Measurements from ENCODE around the gene CYP4V2.

Gene CYP4V2

DNA sequence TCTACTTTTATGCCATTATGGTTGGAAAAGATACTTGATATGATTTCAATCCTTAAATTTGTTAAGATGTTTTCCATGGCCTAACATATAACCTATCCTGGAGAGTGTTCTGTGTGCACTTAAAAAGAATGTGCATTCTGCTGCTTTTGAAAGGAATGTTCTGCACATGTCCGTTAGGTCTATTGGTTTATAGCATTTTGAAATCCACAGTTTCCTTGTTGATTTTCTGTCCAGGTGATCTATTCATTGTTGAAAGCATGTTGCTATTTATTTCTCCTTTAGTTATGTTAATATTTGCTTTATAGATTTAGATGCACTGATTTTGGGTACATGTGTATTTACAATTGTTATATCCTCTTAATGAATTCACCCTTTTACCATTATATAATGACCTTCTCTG, 30.3 kb downstream of the CYP4V2 start:
- no peak overlapping the region for H4K91ac ChIP-seq (ENCODE audit: low read depth, low read length, poor library complexity)
- H2BK15ac ChIP-seq (ENCODE audit: low read length): no peak overlapping the region
- WGBS, 2 donors (ENCODE audit: extremely low coverage in 2 of 2, insufficient read length in 2 of 2, insufficient replicate concordance in 1 of 2): no CpG with 5 or more reads among the region's 1 CpG
- no peak overlapping the region for H3K18ac ChIP-seq (ENCODE audit: low read length)
- no peak overlapping the region for H2BK5ac ChIP-seq (ENCODE audit: low read length)
- no peak overlapping the region for H2AFZ ChIP-seq (ENCODE audit: low read length)
- H3K4me1 ChIP-seq (ENCODE audit: control insufficient read depth in 2 of 2, insufficient read depth in 1 of 2, low read depth in 1 of 2, low read length in 2 of 2): no peaks in the 10 kb centered on the region
- H2BK120ac ChIP-seq (ENCODE audit: low read depth, low read length): no peak overlapping the region
- H3K79me1 ChIP-seq (ENCODE audit: low read depth, low read length): no peaks in the 10 kb centered on the region
- H3K36me3 ChIP-seq (replicated peaks in 1 of 2; ENCODE audit: control insufficient read depth in 2 of 2, insufficient read depth in 2 of 2, low read length in 2 of 2): peaks cover 0 to 2% of the 10 kb centered on the region in 2 donors
- H3K23ac ChIP-seq (ENCODE audit: low read depth, low read length, poor library complexity): no peak overlapping the region
- no peak overlapping the region for H2AK5ac ChIP-seq (ENCODE audit: low read depth, low read length)
- peaks cover 0 to 4% (median 0%) of the 10 kb centered on the region in 3 experiments for H3K27me3 ChIP-seq (ENCODE audit: control insufficient read depth in 3 of 3, insufficient read depth in 3 of 3, low read depth in 1 of 3, low read length in 3 of 3)
- H3K4ac ChIP-seq (ENCODE audit: low read length): no peak overlapping the region
- no peak for DNase-seq (ENCODE audit: low spot score)
- H3K27ac ChIP-seq (replicated peaks; ENCODE audit: low read length): no peak overlapping the region
- H3K4me3 ChIP-seq (ENCODE audit: low read length in 2 of 2): no peak overlapping the region
- no peak overlapping the region for H2BK12ac ChIP-seq (ENCODE audit: low read length)
- no peak overlapping the region for H4K8ac ChIP-seq (ENCODE audit: low read depth, low read length)
- no peak overlapping the region for H3K14ac ChIP-seq (ENCODE audit: low read length)
- H3K9ac ChIP-seq (ENCODE audit: low read depth, low read length, poor library complexity): no peak overlapping the region
- peaks cover 4 to 10% of the 10 kb centered on the region in 2 donors for H3K9me3 ChIP-seq (replicated peaks in 1 of 2; ENCODE audit: control insufficient read depth in 2 of 2, insufficient read depth in 1 of 2, low read depth in 1 of 2, low read length in 2 of 2)
- no peak overlapping the region for H3K4me2 ChIP-seq (ENCODE audit: insufficient read depth, low read length, poor library complexity, severe bottlenecking)

DNA sequence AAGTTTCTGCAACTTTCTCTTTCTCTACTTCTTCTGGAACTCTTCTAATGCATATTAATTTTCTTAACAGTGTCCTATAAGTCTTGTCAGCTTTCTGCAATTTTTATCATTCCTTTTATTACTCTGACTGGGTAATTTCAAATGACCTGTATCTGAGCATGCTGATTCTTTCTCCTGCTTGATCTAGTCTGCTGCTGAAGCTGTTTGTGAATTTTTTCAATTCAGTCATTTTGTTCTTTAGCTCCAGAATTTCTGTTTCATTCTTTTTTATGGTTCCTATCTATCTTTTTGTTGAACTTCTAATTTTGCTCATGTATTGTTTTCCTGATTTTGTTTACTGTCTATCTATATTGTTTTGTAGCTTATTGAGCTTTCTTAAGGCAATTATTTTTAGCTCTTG, 34.5 kb downstream of the CYP4V2 start:
- H4K8ac ChIP-seq (ENCODE audit: low read depth, low read length): no peak overlapping the region
- no peak overlapping the region for H2AFZ ChIP-seq (ENCODE audit: low read length)
- H3K23ac ChIP-seq (ENCODE audit: low read depth, low read length, poor library complexity): no peak overlapping the region
- no peak overlapping the region for H3K14ac ChIP-seq (ENCODE audit: low read length)
- peaks cover 0 to 4% (median 0%) of the 10 kb centered on the region in 3 experiments for H3K27me3 ChIP-seq (ENCODE audit: control insufficient read depth in 3 of 3, insufficient read depth in 3 of 3, low read depth in 1 of 3, low read length in 3 of 3)
- no peak overlapping the region for H2AK5ac ChIP-seq (ENCODE audit: low read depth, low read length)
- H3K79me1 ChIP-seq (ENCODE audit: low read depth, low read length): no peaks in the 10 kb centered on the region
- H3K36me3 ChIP-seq (replicated peaks in 1 of 2; ENCODE audit: control insufficient read depth in 2 of 2, insufficient read depth in 2 of 2, low read length in 2 of 2): peaks cover 0 to 2% of the 10 kb centered on the region in 2 donors
- no peaks in the 10 kb centered on the region for H3K4me1 ChIP-seq (ENCODE audit: control insufficient read depth in 2 of 2, insufficient read depth in 1 of 2, low read depth in 1 of 2, low read length in 2 of 2)
- H3K9ac ChIP-seq (ENCODE audit: low read depth, low read length, poor library complexity): no peak overlapping the region
- no peak for DNase-seq (ENCODE audit: low spot score)
- no peak overlapping the region for H4K91ac ChIP-seq (ENCODE audit: low read depth, low read length, poor library complexity)
- no peak overlapping the region for H2BK5ac ChIP-seq (ENCODE audit: low read length)
- no peak overlapping the region for H3K4ac ChIP-seq (ENCODE audit: low read length)
- no peak overlapping the region for H3K4me3 ChIP-seq (ENCODE audit: low read length in 2 of 2)
- H3K18ac ChIP-seq (ENCODE audit: low read length): no peak overlapping the region
- no peak overlapping the region for H2BK12ac ChIP-seq (ENCODE audit: low read length)
- peaks cover 4 to 10% of the 10 kb centered on the region in 2 donors for H3K9me3 ChIP-seq (replicated peaks in 1 of 2; ENCODE audit: control insufficient read depth in 2 of 2, insufficient read depth in 1 of 2, low read depth in 1 of 2, low read length in 2 of 2)
- no peak overlapping the region for H2BK15ac ChIP-seq (ENCODE audit: low read length)
- H3K27ac ChIP-seq (replicated peaks; ENCODE audit: low read length): no peak overlapping the region
- no peak overlapping the region for H2BK120ac ChIP-seq (ENCODE audit: low read depth, low read length)
- no peak overlapping the region for H3K4me2 ChIP-seq (ENCODE audit: insufficient read depth, low read length, poor library complexity, severe bottlenecking)

DNA sequence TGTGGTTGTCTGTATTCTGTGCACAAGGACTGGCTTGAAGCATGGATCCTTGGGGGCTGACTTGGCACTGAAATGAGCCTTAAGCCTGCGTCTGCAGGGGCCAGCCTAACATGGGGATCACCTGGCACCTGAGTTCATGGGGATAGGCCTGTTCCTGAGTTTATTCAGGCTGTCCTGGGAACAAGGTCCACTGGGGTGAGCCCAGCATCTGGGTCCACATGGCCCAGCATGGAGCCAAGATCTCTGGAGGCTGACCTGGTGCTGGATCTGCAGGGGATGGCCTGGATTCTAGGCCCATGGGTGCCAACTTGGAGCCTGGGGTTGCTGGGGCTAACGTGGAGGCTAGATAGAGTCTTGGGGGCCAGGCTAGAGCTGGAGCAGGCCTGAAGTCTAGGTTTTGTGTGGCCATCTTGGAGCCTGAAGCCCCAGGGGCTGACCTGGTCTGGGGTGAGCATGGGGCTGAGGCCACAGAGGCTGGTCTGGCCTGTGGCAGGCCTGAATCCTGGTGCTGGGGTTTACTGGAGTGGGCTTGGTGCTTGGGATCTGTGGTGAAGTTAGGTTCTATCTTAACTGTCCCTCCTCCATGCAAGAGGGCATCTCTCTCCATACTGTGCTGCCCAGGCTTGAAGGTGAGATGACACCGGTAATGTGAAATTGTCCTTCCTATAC, 35.3 kb downstream of the CYP4V2 start:
- Histone ChIP-seq H2BK15ac (ENCODE audit: low read length) (no peak overlapping the region), H2AFZ (ENCODE audit: low read length) (no peak overlapping the region), H4K91ac (ENCODE audit: low read depth, low read length, poor library complexity) (no peak overlapping the region), H3K4me2 (ENCODE audit: insufficient read depth, low read length, poor library complexity, severe bottlenecking) (no peak overlapping the region), H2BK5ac (ENCODE audit: low read length) (no peak overlapping the region), H2AK5ac (ENCODE audit: low read depth, low read length) (no peak overlapping the region), H3K9ac (ENCODE audit: low read depth, low read length, poor library complexity) (no peak overlapping the region), H3K27ac (replicated peaks; ENCODE audit: low read length) (no peak overlapping the region), H3K79me1 (ENCODE audit: low read depth, low read length) (no peaks in the 10 kb centered on the region), H4K8ac (ENCODE audit: low read depth, low read length) (no peak overlapping the region), H3K27me3 (ENCODE audit: control insufficient read depth in 3 of 3, insufficient read depth in 3 of 3, low read depth in 1 of 3, low read length in 3 of 3) (peaks cover 0 to 4% (median 0%) of the 10 kb centered on the region in 3 experiments), H2BK120ac (ENCODE audit: low read depth, low read length) (no peak overlapping the region), H3K9me3 (replicated peaks in 1 of 2; ENCODE audit: control insufficient read depth in 2 of 2, insufficient read depth in 1 of 2, low read depth in 1 of 2, low read length in 2 of 2) (peaks cover 4 to 10% of the 10 kb centered on the region in 2 donors), H3K4ac (ENCODE audit: low read length) (no peak overlapping the region), H2BK12ac (ENCODE audit: low read length) (no peak overlapping the region), H3K4me1 (ENCODE audit: control insufficient read depth in 2 of 2, insufficient read depth in 1 of 2, low read depth in 1 of 2, low read length in 2 of 2) (no peaks in the 10 kb centered on the region), H3K14ac (ENCODE audit: low read length) (no peak overlapping the region), H3K36me3 (replicated peaks in 1 of 2; ENCODE audit: control insufficient read depth in 2 of 2, insufficient read depth in 2 of 2, low read length in 2 of 2) (peaks cover 0 to 2% of the 10 kb centered on the region in 2 donors), H3K4me3 (ENCODE audit: low read length in 2 of 2) (peak overlapping the region in 1 of 2 donors; percentile 27), H3K23ac (ENCODE audit: low read depth, low read length, poor library complexity) (no peak overlapping the region), H3K18ac (ENCODE audit: low read length) (no peak overlapping the region)
- WGBS, 2 donors (ENCODE audit: extremely low coverage in 2 of 2, insufficient read length in 2 of 2, insufficient replicate concordance in 1 of 2): no CpG with 5 or more reads among the region's 3 CpGs
- no peak for DNase-seq (ENCODE audit: low spot score)

DNA sequence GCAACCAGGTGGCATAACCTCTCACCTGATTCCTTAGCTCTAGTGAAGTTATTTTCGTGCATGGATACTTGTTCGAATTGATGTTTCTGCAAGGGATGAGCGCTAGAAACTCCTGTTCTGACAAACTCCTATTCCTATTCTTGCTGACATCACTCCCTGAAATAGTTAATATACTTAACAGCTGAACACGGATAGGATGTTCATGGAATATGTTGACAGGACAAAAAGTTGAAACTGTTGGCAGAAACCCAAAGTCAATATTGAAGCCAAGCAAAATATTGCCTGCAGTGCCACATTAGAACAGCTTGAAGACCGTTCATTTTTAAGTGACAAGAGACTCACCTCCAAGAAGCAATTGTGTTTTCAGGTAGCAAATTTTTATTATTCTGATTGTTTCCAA, 35.9 kb downstream of the CYP4V2 start, which contains the start of gene KLKB1:
Gene KLKB1, plus strand, starts transcription at position 287 of the 400 bp plus-strand sequence. CDS start 689 bp downstream, outside the sequence.
- peaks cover 4 to 10% of the 10 kb centered on the region in 2 donors for H3K9me3 ChIP-seq (replicated peaks in 1 of 2; ENCODE audit: control insufficient read depth in 2 of 2, insufficient read depth in 1 of 2, low read depth in 1 of 2, low read length in 2 of 2)
- no peak within 1 kb of the TSS for H2AFZ ChIP-seq (ENCODE audit: low read length)
- no peaks in the 10 kb centered on the region for H3K79me1 ChIP-seq (ENCODE audit: low read depth, low read length)
- no peak within 1 kb of the TSS for H3K9ac ChIP-seq (ENCODE audit: low read depth, low read length, poor library complexity)
- no CpG with 5 or more reads among the region's 5 CpGs for WGBS, 2 donors (ENCODE audit: extremely low coverage in 2 of 2, insufficient read length in 2 of 2, insufficient replicate concordance in 1 of 2)
- H3K36me3 ChIP-seq (replicated peaks in 1 of 2; ENCODE audit: control insufficient read depth in 2 of 2, insufficient read depth in 2 of 2, low read length in 2 of 2): peaks cover 0 to 2% of the 10 kb centered on the region in 2 donors
- peak within 1 kb of the TSS in 1 of 2 donors; percentile 27 for H3K4me3 ChIP-seq (ENCODE audit: low read length in 2 of 2)
- H2BK15ac ChIP-seq (ENCODE audit: low read length): no peak within 1 kb of the TSS
- no peak within 1 kb of the TSS for H2AK5ac ChIP-seq (ENCODE audit: low read depth, low read length)
- H4K91ac ChIP-seq (ENCODE audit: low read depth, low read length, poor library complexity): no peak within 1 kb of the TSS
- H3K27ac ChIP-seq (replicated peaks; ENCODE audit: low read length): no peak within 1 kb of the TSS
- no peak within 1 kb of the TSS for H2BK5ac ChIP-seq (ENCODE audit: low read length)
- no peak within 1 kb of the TSS for H2BK12ac ChIP-seq (ENCODE audit: low read length)
- H4K8ac ChIP-seq (ENCODE audit: low read depth, low read length): no peak within 1 kb of the TSS
- H3K18ac ChIP-seq (ENCODE audit: low read length): no peak within 1 kb of the TSS
- no peak within 1 kb of the TSS for H3K14ac ChIP-seq (ENCODE audit: low read length)
- H3K23ac ChIP-seq (ENCODE audit: low read depth, low read length, poor library complexity): no peak within 1 kb of the TSS
- H3K4me1 ChIP-seq (ENCODE audit: control insufficient read depth in 2 of 2, insufficient read depth in 1 of 2, low read depth in 1 of 2, low read length in 2 of 2): no peaks in the 10 kb centered on the region
- DNase-seq (ENCODE audit: low spot score): no peak
- H3K4ac ChIP-seq (ENCODE audit: low read length): no peak within 1 kb of the TSS
- H3K4me2 ChIP-seq (ENCODE audit: insufficient read depth, low read length, poor library complexity, severe bottlenecking): no peak within 1 kb of the TSS
- H3K27me3 ChIP-seq (ENCODE audit: control insufficient read depth in 3 of 3, insufficient read depth in 3 of 3, low read depth in 1 of 3, low read length in 3 of 3): peaks cover 0 to 4% (median 0%) of the 10 kb centered on the region in 3 experiments
- H2BK120ac ChIP-seq (ENCODE audit: low read depth, low read length): no peak within 1 kb of the TSS

Measured in neuronal stem cell (in vitro differentiated cells).